CD4-positive, alpha-beta memory T cell (primary cell): Measurements from ENCODE around the gene KCNJ15. TPM values are rescaled to one million over a fixed set of nuclear protein-coding genes. Genes with fewer than 3 reads are reported as not detected.

Experiments
- CTCF ChIA-PET: fragments of 350-600 bp; sonication (Branson Sonifier 250); formaldehyde crosslinking; loops from one replicate; lab custom pipeline; 2021; ENCODE audit warnings: inconsistent platforms; ENCODE audit not compliant: partially characterized antibody; lab: Charles Lee
- POLR2A ChIA-PET: fragments of 350-600 bp; sonication (Branson Sonifier 250); formaldehyde crosslinking; loops from one replicate; lab custom pipeline; 2021; ENCODE audit not compliant: partially characterized antibody; lab: Charles Lee
- DNase-seq, 5 donors: peaks; one replicate each; pipeline versions ENCODE4 v3.0.0 to v3.0.0-alpha.2; 2020 to 2022; ENCODE audit warnings: mixed read lengths in 1 of 5
- H3K27ac ChIP-seq: one replicate; pipeline ENCODE4 v1.7.0; 2013; ENCODE audit warnings: low read depth, low read length
- H3K27me3 ChIP-seq: 2 replicates; pipeline ENCODE4 v1.7.0; 2013; ENCODE audit warnings: mild to moderate bottlenecking, low read length, moderate library complexity; ENCODE audit not compliant: insufficient read depth
- H3K36me3 ChIP-seq: 2 replicates; pipeline ENCODE4 v1.7.0; 2013; ENCODE audit warnings: mild to moderate bottlenecking, low read length, moderate library complexity; ENCODE audit not compliant: insufficient read depth
- H3K4me1 ChIP-seq: 2 replicates; pipeline ENCODE4 v1.7.0; 2013; ENCODE audit warnings: mild to moderate bottlenecking, low read length, moderate library complexity; ENCODE audit not compliant: insufficient read depth
- H3K4me3 ChIP-seq, 2 donors: one replicate each; pipeline ENCODE4 v1.7.0; 2013; ENCODE audit warnings: low read length in 2 of 2, mild to moderate bottlenecking in 1 of 2
- H3K9me3 ChIP-seq, 2 donors: one replicate each; pipeline ENCODE4 v1.7.0; 2013; ENCODE audit warnings: low read length in 2 of 2, control low read depth in 1 of 2; ENCODE audit not compliant: control insufficient read depth in 1 of 2
- H3K27ac Mint-ChIP-seq, 7 donors: one replicate each; pipeline ENCODE4 v1.8.0; 2020 to 2021; ENCODE audit warnings: mixed read lengths in 7 of 7, mild to moderate bottlenecking in 6 of 7, inconsistent platforms in 3 of 7, moderate library complexity in 3 of 7
- H3K27me3 Mint-ChIP-seq, 2 donors: one replicate each; pipeline ENCODE4 v1.8.0; 2020 to 2021; ENCODE audit warnings: mixed read lengths in 2 of 2
- H3K36me3 Mint-ChIP-seq, 2 donors: one replicate each; pipeline ENCODE4 v1.8.0; 2020 to 2021; ENCODE audit warnings: mixed read lengths in 2 of 2, inconsistent platforms in 1 of 2, mild to moderate bottlenecking in 1 of 2
- H3K4me1 Mint-ChIP-seq, 4 donors: one replicate each; pipeline ENCODE4 v1.8.0; 2020 to 2021; ENCODE audit warnings: mixed read lengths in 4 of 4, mild to moderate bottlenecking in 1 of 4
- H3K4me3 Mint-ChIP-seq, 8 donors: one replicate each; pipeline ENCODE4 v1.8.0; 2020 to 2021; ENCODE audit warnings: mixed read lengths in 8 of 8, mild to moderate bottlenecking in 7 of 8, moderate library complexity in 6 of 8, inconsistent platforms in 3 of 8
- H3K9me3 Mint-ChIP-seq, 8 donors: one replicate each; pipeline ENCODE4 v1.8.0; 2020 to 2021; ENCODE audit warnings: mixed read lengths in 8 of 8, mild to moderate bottlenecking in 5 of 8, inconsistent platforms in 3 of 8, moderate library complexity in 1 of 8
- intact Hi-C: fragments of 100-400 bp; cut with micrococcal nuclease; formaldehyde crosslinking; loops from one replicate; pipeline ENCODE4 v1.15.1; 2023
- polyA plus RNA-seq, 2 donors: library from polyadenylated mRNA; unstranded; fragments of 300-500 nt; fragmentation: Illumina TruSeq; gene quantifications; one replicate each; pipeline ENCODE4 v1.2.3, GENCODE V29; 2021
- total RNA-seq, 2 experiments: library from RNA; stranded (reverse); gene quantifications; one replicate each; pipeline ENCODE4 v1.2.3, GENCODE V29; 2021

Gene KCNJ15
- total and polyA plus RNA-seq, 4 experiments from 2014 or later, result 0.17 to 1.1 (median 0.51) TPM

DNA sequence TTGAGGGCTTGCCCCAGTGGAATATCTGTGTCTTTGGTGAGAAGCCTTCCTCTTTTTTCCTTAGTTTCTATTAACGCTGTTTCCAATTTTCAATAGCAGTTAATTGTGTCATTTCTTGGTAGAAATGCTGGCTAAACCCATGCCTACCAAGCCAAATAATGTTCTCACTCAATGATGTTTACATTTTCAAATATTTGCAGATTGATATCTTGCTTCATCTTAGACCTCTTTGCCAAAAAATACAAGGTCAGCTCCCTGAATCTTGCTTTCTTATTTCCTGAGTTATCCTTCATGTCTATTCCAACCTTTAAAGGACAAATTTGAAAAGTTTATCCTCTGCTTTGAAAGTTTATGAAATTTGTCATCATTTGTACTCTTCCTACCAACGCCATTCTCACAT lies 5.1 kb downstream of the KCNJ15 start:
- Histone ChIP-seq H3K4me3 (no peak overlapping the region), H3K36me3 (no peaks in the 10 kb centered on the region), H3K9me3 (no peaks in the 10 kb centered on the region), H3K4me1 (no peaks in the 10 kb centered on the region), H3K27me3 (no peaks in the 10 kb centered on the region), H3K27ac (no peak overlapping the region)
- intact Hi-C loops, result no loop called here
- Mint-ChIP-seq H3K36me3 (no peaks in the 10 kb centered on the region), H3K27me3 (peaks cover 0 to 5% of the 10 kb centered on the region in 2 donors), H3K4me1 (no peaks in the 10 kb centered on the region), H3K27ac (no peak overlapping the region), H3K9me3 (no peaks in the 10 kb centered on the region), H3K4me3 (no peak overlapping the region)
- CTCF ChIA-PET, result no interaction called here
- DNase-seq, result no peak
- POLR2A ChIA-PET, result no interaction called here

- Histone ChIP-seq H3K36me3 (no peaks in the 10 kb centered on the region), H3K9me3 (no peaks in the 10 kb centered on the region), H3K4me1 (no peaks in the 10 kb centered on the region), H3K27ac (no peak overlapping the region), H3K4me3 (no peak overlapping the region), H3K27me3 (no peaks in the 10 kb centered on the region)
- peaks cover 0 to 7% of the 10 kb centered on the region in 2 donors for H3K27me3 Mint-ChIP-seq
- ChIA-PET POLR2A (no interaction called here), CTCF (no interaction called here)
- H3K36me3 Mint-ChIP-seq, result no peaks in the 10 kb centered on the region
- H3K4me3 Mint-ChIP-seq, result no peak overlapping the region
- peaks cover 0 to 2% (median 0%) of the 10 kb centered on the region in 8 donors for H3K9me3 Mint-ChIP-seq
- no peak for DNase-seq
- intact Hi-C loops, result no loop called here
- no peak overlapping the region for H3K27ac Mint-ChIP-seq
- peaks cover 0 to 2% (median 0%) of the 10 kb centered on the region in 4 donors for H3K4me1 Mint-ChIP-seq
Observed at GRCh38 chr21:38263493-38263892, 6.7 kb downstream of the KCNJ15 start.

DNA sequence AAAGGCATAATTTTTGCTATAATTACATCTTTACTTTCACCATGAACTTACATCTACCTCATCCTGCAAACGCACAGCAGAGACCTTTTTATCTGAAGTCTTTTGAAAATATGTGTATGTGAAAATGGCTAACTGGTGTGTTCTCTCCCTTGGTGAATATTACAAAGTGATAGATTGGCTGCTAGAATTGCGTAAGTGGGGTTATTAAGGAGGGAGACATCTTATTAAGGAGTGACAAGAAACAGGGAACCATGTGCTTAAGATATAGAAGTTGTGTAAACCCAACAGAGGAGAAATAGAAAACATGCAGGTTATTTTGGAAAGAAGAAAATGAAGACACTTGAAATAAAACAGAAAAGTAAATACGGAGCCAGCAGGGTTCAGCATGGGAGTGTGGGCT lies 7.8 kb downstream of the KCNJ15 start:
- no peak overlapping the region for H3K4me3 Mint-ChIP-seq
- CTCF ChIA-PET, result no interaction called here
- intact Hi-C loops, result no loop called here
- H3K27me3 Mint-ChIP-seq, result peaks cover 0 to 7% of the 10 kb centered on the region in 2 donors
- H3K4me1 Mint-ChIP-seq, result peaks cover 0 to 3% (median 0%) of the 10 kb centered on the region in 4 donors
- no peaks in the 10 kb centered on the region for H3K36me3 Mint-ChIP-seq
- Histone ChIP-seq H3K9me3 (no peaks in the 10 kb centered on the region), H3K27ac (no peak overlapping the region), H3K4me3 (no peak overlapping the region), H3K4me1 (no peaks in the 10 kb centered on the region), H3K36me3 (no peaks in the 10 kb centered on the region), H3K27me3 (no peaks in the 10 kb centered on the region)
- POLR2A ChIA-PET, result no interaction called here
- peaks cover 0 to 2% (median 0%) of the 10 kb centered on the region in 8 donors for H3K9me3 Mint-ChIP-seq
- no peak for DNase-seq
- H3K27ac Mint-ChIP-seq, result no peak overlapping the region

GRCh38 chr21:38265166-38265565 lies 8.4 kb downstream of the KCNJ15 start:
- Mint-ChIP-seq H3K9me3 (peaks cover 0 to 2% (median 0%) of the 10 kb centered on the region in 8 donors), H3K27ac (no peak overlapping the region), H3K27me3 (peaks cover 0 to 5% of the 10 kb centered on the region in 2 donors), H3K4me3 (no peak overlapping the region), H3K4me1 (peaks cover 0 to 6% (median 0%) of the 10 kb centered on the region in 4 donors), H3K36me3 (no peaks in the 10 kb centered on the region)
- DNase-seq, result no peak
- POLR2A ChIA-PET, result no interaction called here
- no peak overlapping the region for H3K4me3 ChIP-seq
- intact Hi-C loops, result no loop called here
- H3K4me1 ChIP-seq, result no peaks in the 10 kb centered on the region
- no peaks in the 10 kb centered on the region for H3K27me3 ChIP-seq
- H3K27ac ChIP-seq, result no peak overlapping the region
- H3K9me3 ChIP-seq, result no peaks in the 10 kb centered on the region
- CTCF ChIA-PET, result no interaction called here
- H3K36me3 ChIP-seq, result no peaks in the 10 kb centered on the region

GRCh38 chr21:38266732-38267131 lies 9.9 kb downstream of the KCNJ15 start:
- Histone ChIP-seq H3K27ac (no peak overlapping the region), H3K4me1 (no peaks in the 10 kb centered on the region), H3K4me3 (no peak overlapping the region), H3K27me3 (no peaks in the 10 kb centered on the region), H3K36me3 (no peaks in the 10 kb centered on the region), H3K9me3 (no peaks in the 10 kb centered on the region)
- H3K27ac Mint-ChIP-seq, result no peak overlapping the region
- H3K9me3 Mint-ChIP-seq, result peaks cover 0 to 2% (median 0%) of the 10 kb centered on the region in 8 donors
- peaks cover 0 to 4% of the 10 kb centered on the region in 2 donors for H3K27me3 Mint-ChIP-seq
- no peaks in the 10 kb centered on the region for H3K36me3 Mint-ChIP-seq
- intact Hi-C loops, result no loop called here
- CTCF ChIA-PET, result no interaction called here
- H3K4me3 Mint-ChIP-seq, result no peak overlapping the region
- peaks cover 0 to 6% (median 0%) of the 10 kb centered on the region in 4 donors for H3K4me1 Mint-ChIP-seq
- DNase-seq, result no peak
- POLR2A ChIA-PET, result no interaction called here

DNA sequence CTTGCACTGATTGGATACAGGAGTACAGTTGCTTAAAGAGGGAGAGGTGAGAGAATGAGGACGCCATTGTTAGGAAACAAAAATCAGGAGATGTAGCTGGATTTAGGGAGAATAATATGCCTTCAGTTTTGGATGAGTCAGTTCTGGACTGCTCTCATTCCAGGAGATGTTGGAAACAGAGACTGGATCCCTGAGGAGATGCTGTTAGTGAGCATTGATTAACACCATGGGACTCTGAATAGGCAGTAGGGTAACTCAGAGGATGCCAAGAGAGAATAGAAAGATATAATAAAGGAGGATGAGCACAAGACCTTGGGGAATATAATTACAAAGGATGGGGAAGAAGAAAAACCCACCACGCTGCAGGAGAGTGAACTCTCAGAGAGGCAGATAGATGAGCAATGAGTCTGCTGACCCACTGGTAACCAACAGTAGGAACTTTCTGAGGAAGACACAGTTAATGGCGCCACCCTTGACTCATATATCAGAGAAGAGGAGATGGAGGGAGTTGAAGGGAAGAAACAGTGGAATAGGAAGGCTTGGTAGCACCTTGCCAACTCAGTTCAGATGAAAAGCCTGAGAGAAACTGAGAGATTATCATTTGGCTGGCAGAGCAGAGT lies 10.5 kb downstream of the KCNJ15 start:
- Mint-ChIP-seq H3K4me1 (peaks cover 0 to 6% (median 0%) of the 10 kb centered on the region in 4 donors), H3K9me3 (peaks cover 0 to 2% (median 0%) of the 10 kb centered on the region in 8 donors), H3K36me3 (no peaks in the 10 kb centered on the region), H3K27me3 (peaks cover 0 to 4% of the 10 kb centered on the region in 2 donors), H3K4me3 (no peak overlapping the region), H3K27ac (no peak overlapping the region)
- Histone ChIP-seq H3K4me3 (no peak overlapping the region), H3K4me1 (no peaks in the 10 kb centered on the region), H3K27ac (no peak overlapping the region), H3K27me3 (no peaks in the 10 kb centered on the region), H3K36me3 (no peaks in the 10 kb centered on the region), H3K9me3 (no peaks in the 10 kb centered on the region)
- no peak for DNase-seq
- ChIA-PET POLR2A (no interaction called here), CTCF (no interaction called here)
- intact Hi-C loops, result no loop called here

DNA sequence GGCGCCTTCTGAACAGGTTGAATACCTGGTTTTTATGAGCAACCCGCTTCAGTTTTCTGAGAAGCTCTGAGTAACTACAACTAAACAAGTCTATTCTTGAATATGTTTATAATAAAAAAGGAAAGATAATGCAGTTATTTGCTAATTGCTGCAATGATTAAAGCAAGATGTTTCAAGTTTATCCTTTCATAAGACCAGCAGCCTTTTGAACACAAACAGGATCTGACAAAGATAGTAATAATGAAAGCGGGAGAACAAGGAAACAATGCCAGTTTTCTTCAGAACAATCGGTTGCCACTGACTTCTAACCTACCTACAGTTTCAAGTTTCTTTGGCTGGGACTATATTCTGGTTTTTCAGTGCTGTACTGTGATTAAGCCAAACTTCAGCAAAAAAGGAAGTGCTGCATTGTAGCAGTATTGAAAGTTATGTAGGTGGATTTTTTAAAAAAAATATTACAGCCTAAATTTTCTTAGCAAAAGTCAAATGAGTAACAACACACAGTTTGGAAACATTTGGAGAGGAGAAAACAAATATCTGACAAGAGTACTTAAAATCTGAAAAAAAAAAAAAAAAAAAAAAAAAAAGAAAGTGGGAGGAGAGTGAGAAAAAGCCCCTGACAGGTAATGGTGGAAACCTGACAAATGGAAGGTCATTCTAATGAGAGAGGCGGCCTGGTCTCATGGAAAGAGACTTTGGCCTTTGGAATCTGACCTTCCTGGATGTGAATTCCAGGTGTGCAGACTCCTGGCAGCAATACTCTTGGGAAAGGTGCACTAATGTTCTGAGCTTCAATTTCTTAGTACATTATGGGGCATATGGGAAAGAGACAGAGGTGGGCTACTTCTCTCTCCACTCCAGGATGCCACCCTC lies 11.4 kb downstream of the KCNJ15 start:
- Mint-ChIP-seq H3K9me3 (peaks cover 0 to 2% (median 0%) of the 10 kb centered on the region in 8 donors), H3K36me3 (no peaks in the 10 kb centered on the region), H3K27me3 (peaks cover 0 to 4% of the 10 kb centered on the region in 2 donors), H3K4me3 (no peak overlapping the region), H3K4me1 (peaks cover 0 to 6% (median 0%) of the 10 kb centered on the region in 4 donors), H3K27ac (no peak overlapping the region)
- DNase-seq, result no peak
- Histone ChIP-seq H3K27me3 (no peaks in the 10 kb centered on the region), H3K4me1 (no peaks in the 10 kb centered on the region), H3K27ac (no peak overlapping the region), H3K9me3 (no peaks in the 10 kb centered on the region), H3K36me3 (no peaks in the 10 kb centered on the region), H3K4me3 (no peak overlapping the region)
- intact Hi-C loops, result no loop called here
- ChIA-PET CTCF (no interaction called here), POLR2A (no interaction called here)
